Measurements from ENCODE around the gene RNF214.
"Not testable (repeated sequence)": the region's sequence is repeated elsewhere in the genome, so short reads cannot be mapped to it uniquely, and the experiment has no call there.

RNF214 gene

DNA sequence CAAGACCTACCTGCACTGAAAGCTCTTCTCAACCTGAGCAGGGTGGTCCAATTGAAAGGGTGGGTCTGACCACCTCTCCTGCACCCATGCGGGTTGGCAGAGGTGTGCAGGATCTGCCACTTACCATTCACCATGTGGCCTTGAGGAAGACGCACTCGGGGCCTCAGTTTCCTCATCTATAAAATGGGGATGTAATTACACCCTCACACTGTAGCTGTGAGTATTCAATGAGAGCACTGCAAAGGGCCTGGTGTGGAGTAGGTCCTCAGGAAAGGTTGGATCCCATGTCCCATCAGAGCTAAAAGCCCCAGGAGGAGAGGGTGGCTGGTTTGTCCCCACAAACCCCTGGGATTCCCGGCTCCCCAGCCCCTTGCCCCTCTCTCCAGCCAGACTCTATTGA, 33.9 kb upstream of the RNF214 start:
- no peak for DNase-seq

DNA sequence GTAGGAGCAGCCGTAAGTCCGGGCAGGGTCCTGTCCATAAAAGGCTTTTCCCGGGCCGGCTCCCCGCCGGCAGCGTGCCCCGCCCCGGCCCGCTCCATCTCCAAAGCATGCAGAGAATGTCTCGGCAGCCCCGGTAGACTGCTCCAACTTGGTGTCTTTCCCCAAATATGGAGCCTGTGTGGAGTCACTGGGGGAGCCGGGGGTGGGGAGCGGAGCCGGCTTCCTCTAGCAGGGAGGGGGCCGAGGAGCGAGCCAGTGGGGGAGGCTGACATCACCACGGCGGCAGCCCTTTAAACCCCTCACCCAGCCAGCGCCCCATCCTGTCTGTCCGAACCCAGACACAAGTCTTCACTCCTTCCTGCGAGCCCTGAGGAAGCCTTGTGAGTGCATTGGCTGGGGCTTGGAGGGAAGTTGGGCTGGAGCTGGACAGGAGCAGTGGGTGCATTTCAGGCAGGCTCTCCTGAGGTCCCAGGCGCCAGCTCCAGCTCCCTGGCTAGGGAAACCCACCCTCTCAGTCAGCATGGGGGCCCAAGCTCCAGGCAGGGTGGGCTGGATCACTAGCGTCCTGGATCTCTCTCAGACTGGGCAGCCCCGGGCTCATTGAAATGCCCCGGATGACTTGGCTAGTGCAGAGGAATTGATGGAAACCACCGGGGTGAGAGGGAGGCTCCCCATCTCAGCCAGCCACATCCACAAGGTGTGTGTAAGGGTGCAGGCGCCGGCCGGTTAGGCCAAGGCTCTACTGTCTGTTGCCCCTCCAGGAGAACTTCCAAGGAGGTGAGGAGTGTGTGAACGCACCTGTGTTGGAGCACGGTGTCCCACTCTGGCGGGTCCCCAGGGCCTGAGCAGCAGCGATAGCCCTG, 33.2 kb upstream of the RNF214 start, which contains the start of gene TAGLN:
TAGLN (plus strand) TSS at position 318 of the 863 bp plus-strand sequence. CDS start 3,644 bp downstream, outside the sequence.
- DNase-seq: no peak

DNA sequence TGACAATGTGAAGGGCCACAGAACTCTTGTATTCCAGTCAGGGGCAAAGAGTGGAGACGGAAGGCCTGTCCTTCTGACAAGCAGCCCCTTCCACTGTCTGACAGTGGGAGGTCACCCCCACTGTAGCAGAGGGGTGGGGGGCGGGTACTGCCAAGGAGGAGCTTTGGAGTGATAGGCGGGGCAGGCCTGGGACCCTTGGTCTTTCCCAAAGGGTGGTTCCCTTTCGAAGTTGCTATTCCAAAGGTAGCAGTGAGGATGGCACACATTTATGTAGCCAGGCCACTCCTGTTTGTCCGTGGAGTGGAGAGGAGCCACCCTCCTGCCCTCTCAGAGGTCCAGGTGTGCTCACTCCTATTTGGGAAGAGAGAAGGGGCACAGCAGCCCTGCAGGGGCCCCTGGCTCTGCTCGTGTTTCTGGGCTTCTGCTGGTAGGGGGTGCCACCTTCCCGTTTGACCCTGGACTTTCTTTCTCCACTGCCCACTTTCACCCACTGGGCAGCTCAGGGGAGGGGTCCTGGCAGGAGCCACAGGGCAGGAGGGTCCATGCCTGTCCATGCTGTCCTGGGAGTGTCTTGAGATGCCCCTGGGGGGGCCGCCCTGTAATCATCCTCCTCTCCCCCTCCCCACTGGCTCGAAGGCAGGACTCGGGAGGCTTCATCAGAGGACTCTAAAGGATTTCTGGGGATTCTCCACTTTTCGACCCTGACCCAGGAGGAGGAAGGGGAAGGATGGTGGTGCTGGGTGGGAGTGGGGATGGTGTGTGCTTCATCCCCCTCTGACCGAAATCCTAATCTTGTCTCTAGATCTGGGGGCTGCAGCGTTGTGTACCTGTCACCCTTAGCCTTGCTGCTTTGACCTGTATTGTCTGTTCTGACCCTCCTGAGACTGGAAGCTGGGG, 32.3 kb upstream of the RNF214 start:
- DNase-seq: no peak

DNA sequence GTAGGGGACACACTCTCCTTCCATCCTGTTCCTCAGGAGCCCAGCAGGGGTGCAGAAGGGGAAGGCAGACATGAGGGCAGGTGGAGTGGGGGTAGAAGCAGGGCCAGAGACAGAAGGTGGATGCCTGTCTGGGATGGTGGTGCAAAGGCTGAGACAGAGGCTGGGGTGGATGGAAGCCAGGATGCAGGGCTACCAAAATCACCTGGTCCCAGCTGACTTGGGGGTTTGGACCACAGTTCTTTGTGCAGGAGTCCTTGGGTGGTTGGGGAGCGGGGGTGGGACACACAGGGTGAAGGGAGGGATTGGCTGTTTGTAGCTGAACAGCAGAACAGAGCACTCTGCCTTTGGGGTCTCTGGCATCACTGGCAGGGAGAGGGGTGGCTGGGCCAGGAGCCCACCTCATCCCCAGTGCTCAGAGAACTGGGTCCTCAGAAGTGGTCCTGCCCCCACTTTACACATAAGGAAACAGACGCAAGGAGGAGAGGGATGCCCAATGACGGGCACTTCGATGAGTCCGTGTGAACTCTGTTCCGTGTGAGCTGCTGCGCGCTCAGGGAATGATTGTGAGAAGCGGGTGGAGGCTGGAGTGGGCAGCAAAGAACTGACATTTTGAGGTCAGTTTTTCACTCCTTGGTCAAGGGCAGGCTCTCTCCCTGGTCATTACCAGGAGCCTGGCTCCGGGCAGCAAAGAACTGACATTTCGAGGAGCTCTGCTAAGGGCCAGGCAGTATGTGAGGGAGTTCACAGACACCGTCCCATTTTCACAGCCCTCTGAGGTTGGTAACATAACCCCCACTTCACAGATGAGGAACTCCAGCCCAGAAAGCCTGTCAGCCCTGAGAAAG, 31.4 kb upstream of the RNF214 start:
- no peak for DNase-seq

DNA sequence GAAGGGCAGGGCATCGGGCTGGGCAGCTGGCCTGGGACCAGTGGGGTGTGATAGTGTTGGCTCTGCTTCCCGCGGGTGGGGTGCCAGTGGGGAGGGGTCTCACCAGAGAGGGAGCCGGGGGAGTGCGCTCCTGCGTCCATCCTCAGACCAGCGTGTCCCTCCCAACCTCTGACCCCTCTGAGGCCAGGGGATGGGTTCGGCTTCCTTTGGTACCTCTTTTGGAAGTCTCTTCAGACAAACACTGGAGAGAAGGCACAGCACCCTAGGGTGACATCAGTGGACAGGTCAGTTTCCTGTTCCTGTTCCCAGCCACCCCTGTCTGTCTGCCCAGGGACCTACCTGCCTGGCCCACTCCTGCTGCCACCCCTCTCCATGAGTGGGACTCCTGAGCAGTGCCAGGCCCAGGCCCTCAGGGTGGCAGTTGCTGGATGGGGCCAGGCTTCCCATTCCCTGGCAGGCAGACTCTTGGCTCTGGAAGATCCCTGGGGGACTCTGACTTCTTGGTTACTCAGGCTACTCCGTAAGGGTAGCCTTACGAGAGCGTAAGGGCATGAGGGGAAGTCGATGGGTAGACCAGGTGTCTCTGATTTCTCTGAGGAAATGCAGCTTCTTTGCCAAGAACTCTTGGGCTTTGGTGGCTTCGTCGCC, 30.7 kb upstream of the RNF214 start:
- DNase-seq: no peak

DNA sequence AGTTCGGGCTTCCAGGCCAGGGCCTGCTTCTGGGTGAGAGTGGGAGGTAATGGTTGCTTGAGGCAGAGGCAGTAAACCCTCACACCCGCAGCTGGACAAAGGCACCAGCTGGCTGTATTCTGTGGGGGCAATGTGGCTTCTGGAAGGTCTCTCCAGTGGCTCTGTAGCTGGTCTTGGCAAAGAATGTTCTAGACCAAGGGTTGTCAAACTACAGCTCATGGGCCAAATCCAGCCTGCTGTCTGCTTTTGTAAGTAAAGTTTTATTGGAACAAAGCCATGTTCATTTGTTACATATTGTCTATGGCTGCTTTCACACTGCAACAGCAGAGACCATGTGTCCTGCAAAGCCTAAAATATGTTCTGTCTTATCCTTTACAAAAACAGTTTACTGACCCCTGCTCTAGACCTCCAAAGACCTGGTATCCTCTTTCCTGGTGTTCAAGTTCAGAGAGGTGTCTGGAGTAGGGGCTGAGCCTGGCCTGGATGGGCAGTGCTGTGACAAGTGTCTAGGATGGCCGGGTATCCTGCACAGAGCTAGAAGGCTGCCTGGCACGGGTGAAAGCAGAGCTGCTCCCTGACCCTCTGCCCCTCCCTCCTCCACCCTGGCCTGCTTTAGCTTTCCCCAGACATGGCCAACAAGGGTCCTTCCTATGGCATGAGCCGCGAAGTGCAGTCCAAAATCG, 29.9 kb upstream of the RNF214 start:
- no peak for DNase-seq

DNA sequence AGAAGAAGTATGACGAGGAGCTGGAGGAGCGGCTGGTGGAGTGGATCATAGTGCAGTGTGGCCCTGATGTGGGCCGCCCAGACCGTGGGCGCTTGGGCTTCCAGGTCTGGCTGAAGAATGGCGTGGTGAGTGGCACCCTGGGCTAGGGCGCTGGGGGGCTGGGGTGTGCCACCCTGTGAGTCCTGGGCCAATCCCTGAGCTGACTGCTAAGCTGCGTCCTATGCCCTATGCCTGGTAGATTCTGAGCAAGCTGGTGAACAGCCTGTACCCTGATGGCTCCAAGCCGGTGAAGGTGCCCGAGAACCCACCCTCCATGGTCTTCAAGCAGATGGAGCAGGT, 29.4 kb upstream of the RNF214 start:
- no peak for DNase-seq

DNA sequence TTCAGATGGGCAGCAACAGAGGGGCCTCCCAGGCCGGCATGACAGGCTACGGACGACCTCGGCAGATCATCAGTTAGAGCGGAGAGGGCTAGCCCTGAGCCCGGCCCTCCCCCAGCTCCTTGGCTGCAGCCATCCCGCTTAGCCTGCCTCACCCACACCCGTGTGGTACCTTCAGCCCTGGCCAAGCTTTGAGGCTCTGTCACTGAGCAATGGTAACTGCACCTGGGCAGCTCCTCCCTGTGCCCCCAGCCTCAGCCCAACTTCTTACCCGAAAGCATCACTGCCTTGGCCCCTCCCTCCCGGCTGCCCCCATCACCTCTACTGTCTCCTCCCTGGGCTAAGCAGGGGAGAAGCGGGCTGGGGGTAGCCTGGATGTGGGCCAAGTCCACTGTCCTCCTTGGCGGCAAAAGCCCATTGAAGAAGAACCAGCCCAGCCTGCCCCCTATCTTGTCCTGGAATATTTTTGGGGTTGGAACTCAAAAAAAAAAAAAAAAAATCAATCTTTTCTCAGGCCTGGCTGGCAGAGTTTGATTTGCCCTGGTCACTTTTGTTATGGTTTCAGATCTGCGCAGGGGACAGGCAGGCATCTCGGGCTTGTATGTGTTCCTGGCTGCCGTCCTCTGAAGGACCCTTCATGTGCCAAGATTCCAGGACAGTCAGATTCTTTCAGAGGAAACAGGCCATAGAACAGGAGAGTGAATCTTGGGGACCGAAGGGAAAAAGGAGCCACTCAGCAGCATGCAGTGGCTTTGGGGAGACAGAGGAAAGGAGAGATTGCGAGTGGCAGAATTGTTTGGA, 28.0 kb upstream of the RNF214 start:
- DNase-seq: no peak

DNA sequence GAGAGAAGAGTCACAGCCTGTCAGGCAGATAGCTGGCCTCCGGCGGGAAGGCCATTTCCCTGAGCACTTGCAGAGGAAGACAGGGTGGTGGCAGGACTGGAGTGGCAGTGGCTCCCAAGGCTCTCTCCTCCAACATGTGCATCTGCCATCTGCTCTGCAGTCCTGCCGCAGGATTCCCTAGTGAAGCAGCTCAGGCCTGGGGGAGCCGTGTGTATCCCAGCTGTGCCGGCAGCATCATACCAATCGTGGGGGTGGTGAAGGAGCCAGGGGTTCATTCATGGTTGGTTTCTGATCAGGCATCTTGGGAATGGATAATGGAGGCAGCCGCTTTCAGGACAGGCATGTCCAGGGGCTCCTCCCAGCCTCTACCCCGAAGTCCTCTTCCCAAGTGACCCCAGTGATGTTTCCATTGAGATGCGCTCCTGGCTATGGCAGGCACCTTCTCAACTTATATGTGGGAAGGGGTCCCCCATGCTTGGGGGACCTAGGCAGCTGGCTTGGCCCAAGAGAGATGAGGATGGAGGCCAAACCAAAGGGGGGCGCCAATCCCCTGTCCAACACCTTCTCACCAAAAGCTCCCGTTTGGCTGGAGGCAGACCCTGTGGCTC, 27.2 kb upstream of the RNF214 start:
- DNase-seq: no peak

DNA sequence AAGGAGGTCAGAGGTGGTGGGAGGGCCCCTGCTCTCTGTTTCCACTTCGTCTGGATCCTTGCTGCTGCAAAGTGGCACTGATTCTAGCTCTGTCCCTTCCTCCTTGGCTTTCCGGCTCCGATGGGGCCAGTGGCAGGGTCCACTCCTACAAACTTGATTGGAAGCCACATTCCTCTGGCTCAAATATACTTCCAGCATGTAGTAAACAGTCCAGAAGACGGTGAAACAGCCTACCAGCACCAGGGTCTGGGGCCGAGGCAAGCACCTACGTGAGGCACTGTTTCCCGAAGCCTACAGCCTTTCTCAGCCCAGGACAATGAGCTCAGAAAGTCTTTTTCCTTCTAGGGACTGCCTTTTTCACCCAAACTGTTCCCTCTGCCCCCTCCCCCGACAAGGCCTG, 26.4 kb upstream of the RNF214 start:
- DNase-seq: not testable (repeated sequence)

DNA sequence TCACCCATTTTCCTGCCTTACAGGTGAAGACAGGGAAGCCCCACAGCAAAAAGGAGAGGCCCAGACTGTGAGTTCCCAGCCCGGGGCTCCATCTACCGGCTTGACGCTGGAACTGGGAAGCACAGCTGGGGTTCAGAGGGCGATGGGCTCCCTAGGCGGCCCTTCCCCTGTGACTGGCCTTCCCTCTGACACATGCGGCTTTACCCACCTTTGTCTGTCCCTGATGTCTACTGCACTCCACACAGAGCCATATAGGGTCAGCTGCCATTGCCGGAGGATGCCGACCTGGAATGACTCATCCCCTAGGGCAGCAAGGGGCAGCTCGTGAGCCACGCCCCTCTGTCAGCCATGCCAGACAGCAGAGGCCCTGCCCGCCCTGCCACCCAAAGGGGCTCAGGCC, 25.6 kb upstream of the RNF214 start:
- DNase-seq: not testable (repeated sequence)

DNA sequence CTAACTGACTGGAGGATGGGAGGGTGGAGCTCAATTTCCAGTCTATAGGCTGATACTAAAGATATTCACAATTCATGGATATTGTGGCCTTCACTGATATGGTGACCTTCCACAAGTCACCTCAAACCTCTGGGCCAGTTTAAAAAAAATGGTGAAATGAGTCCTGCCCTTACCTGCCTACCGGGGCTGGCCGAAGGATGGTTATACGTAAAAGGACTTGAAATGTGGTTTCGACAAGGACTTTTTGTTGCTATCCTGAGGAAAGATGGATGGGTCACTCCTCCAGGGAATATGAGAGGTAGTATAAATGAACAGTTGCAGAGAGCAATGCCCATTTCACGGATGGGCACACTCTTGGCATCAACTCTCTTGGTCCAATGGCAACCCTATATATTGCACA, 25.0 kb upstream of the RNF214 start:
- not testable (repeated sequence) for DNase-seq

DNA sequence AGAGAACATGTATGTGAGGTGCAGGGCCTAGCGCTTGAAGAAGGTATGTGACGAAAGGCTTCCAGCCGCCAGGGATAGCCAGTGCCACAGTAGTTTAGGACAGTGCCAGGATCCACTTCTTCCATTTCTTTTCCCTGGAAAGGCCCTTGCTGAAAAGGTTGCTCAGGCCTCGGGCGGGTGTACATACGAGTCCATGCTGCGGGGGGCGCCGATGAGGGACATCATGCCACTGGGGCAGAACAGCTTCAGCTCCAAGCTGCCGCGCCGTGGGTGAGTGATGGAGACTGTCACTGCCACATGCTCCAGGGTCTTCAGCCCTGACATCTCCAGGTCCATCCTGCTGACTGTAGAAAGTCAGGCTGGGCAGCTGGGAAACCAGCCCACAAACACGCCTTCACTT, 23.8 kb upstream of the RNF214 start:
- not testable (repeated sequence) for DNase-seq

DNA sequence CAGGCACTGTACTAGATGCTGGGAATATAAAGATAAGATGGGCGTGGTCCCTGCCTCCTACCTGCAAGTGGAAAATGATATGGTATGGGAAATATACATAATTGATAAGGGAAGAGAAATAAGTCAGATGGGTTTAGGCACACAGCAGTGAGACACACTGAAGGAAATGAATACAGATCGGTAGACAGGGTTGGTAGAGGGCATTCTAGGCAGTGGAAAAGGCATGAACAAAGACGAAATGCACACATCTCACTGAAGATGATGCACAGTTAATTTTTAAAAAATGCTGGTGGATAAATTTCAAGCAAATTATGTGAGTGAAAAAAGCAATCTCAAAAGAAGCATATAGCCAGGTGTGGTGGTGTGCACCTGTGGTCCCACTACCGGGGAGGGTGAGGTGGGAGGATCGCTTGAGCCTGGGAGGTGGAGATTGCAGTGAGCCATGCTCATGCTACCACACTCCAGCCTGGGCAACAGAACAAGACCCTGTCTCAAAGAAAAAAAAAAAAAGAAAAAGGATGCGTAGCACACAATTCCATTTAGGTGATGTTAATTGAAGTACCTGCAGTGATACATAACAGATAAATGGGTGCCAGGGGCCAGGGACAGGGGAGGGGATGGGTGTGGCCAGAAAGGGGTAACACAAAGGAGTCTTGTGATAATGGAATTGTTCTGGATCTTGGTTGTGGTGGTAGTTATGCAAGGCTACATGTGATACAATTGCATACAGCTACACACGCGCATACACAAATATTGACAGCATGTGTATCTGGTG, 22.9 kb upstream of the RNF214 start:
- DNase-seq: not testable (repeated sequence)

DNA sequence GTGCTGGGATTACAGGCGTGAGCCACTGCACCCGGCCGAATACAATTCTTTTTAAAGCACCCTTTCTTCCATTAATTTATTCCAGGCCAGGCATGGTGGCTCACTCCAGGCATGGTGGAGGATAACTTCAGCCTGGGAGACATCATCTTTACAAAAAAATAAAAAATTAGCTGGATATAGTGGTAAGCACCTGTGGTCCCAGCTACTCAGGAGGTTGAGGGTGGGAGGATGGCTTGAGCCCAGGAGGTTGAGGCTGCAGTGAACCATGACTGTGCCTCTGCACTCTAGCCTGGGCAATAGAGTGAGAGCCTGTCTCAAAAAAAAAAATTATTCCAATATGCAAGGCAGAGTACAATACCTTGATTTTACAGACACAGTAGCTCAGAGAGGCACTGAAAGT, 21.9 kb upstream of the RNF214 start:
- no peak for DNase-seq

DNA sequence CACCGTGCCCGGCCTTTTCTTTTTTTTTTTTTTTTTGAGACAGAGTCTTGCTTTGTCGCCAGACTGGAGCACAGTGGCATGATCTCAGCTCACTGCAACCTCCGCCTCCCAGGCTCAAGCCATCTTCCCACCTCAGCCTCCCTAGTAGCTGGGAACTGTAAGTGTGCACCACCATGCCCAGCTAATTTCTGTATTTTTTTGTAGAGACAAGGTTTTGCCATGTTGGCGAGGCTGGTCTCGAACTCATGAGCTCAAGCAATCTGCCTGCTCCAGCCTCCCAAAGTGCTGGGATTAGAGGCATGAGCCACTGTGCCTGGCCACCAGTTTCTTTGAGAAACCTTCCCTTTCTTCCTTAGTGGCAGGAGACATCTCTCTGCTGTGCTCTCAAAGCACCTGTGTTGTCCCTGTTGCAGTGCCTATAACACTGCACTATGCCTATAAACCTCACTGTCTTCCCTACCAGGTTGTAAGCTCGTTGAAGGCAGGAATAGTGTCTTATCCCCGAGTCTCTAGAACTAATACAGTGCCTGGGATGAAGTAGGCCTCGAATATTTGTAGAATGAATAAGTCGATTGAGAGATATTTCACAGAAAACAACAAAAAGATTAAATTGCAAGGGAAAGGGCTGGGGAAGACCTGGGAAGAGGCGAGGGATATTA, 19.6 kb upstream of the RNF214 start:
- DNase-seq: no peak

DNA sequence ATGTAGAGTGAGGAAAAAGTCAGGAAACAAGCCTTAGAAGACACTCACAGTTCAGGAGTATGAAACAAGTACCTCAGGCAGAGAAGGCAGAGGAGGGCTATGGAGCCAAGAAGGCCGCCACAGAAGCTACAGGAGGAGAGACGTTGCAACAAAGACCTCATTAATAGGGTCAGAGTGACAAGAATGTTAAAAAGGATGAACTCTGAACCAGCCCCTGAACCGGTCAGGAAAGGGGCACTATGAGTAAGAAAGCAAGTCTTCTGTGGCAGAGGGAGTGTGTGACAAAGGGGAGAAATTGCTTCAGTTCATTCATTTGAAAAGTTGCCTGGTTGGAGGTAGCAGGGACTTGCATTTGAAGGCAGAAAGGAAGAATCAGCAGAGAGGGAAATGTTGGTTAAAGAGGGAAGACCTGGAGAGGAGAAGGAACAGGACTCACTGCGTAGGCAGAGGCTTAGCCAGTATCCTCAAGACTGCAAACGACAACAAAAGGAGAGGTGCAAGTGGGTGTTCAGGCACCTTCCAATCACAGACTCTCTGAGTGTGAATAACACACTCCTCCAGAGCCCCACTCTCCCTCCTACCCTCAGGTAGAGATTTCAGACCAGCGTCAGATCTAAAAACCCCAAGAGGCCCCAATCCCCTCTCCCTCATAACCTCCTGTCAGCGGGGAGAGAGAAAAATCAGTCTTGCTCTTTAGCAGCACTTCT, 17.9 kb upstream of the RNF214 start:
- no peak for DNase-seq
